K562 (cell line): ENCODE results near the gene TMEM120A. TPM values are rescaled to one million over a fixed set of nuclear protein-coding genes. Genes with fewer than 3 reads are reported as not detected.

Experiments used
- JUND ChIP-seq, 2 experiments: IDR thresholded peaks; 2 replicates in 1 of 2; 3 replicates in 1 of 2; pipeline ENCODE4 v1.6.1; 2011; ENCODE audit warnings: borderline replicate concordance in 2 of 2, low read depth in 2 of 2, low read length in 2 of 2, improper control_type of control experiment in 1 of 2, missing biosample characterization in 1 of 2, missing genetic modification characterization in 1 of 2, missing genetic modification reagents in 1 of 2
- PRDM10 ChIP-seq: fragments of 450-650 bp; IDR thresholded peaks from 2 replicates; pipeline ENCODE4 v1.6.1; 2018; ENCODE audit not compliant: partially characterized antibody
- TOE1 ChIP-seq, 2 experiments: fragments of 450-650 bp in 1 of 2; sonication (generic) in 1 of 2; formaldehyde crosslinking in 1 of 2; IDR thresholded peaks; 2 replicates each; pipeline versions ENCODE4 v1.7.1 to v1.8.0; 2016 to 2022; ENCODE audit warnings: borderline replicate concordance in 2 of 2, mild to moderate bottlenecking in 2 of 2, antibody characterized with exemption in 1 of 2, inconsistent platforms in 1 of 2, low read depth in 1 of 2, missing genetic modification reagents in 1 of 2, moderate library complexity in 1 of 2
- ZZZ3 ChIP-seq: fragments of 450-650 bp; IDR thresholded peaks from 2 replicates; pipeline ENCODE4 v1.6.1; 2016; ENCODE audit warnings: antibody characterized with exemption, mild to moderate bottlenecking, moderate library complexity
- polyA plus RNA-seq, 8 experiments: library from polyadenylated mRNA; depleted of rRNA in 4 of 8; stranded (reverse) in 5 of 8; unstranded in 3 of 8; fragments of >200 nt; fragmentation: Nextera tagmentation in 2 of 8; fragmentation: Illumina TruSeq in 1 of 8; extraction: Ambion mirVana in 2 of 8; extraction: Trizol in 1 of 8; gene quantifications; 2 replicates each; pipeline versions ENCODE4 v1.2.1 to v1.2.3, GENCODE V29; 2011 to 2014; ENCODE audit warnings: inconsistent platforms in 1 of 8, missing spikeins in 1 of 8
- total RNA-seq, 7 experiments: library from RNA; depleted of rRNA in 6 of 7; stranded (reverse); fragments of >200 nt in 6 of 7; fragmentation: Illumina TruSeq in 2 of 7; extraction: Trizol in 2 of 7; gene quantifications; 2 replicates each; pipeline versions ENCODE4 v1.2.1 to v1.2.3, GENCODE V29; 2011 to 2021; ENCODE audit warnings: low replicate concordance in 1 of 7
- TF ChIP-seq, protein P1 (sequence below): fragments of 450-650 bp; IDR thresholded peaks from 2 replicates; pipeline ENCODE4 v1.6.1; 2016; ENCODE audit warnings: low read depth, mild to moderate bottlenecking, moderate library complexity

Gene TMEM120A
- total and polyA plus RNA-seq, 9 of the 15 experiments (the other 6 are each of a cell fraction or from before 2014, with no cell fraction given) = 2.3 to 90.2 (median 22.9) TPM

DNA sequence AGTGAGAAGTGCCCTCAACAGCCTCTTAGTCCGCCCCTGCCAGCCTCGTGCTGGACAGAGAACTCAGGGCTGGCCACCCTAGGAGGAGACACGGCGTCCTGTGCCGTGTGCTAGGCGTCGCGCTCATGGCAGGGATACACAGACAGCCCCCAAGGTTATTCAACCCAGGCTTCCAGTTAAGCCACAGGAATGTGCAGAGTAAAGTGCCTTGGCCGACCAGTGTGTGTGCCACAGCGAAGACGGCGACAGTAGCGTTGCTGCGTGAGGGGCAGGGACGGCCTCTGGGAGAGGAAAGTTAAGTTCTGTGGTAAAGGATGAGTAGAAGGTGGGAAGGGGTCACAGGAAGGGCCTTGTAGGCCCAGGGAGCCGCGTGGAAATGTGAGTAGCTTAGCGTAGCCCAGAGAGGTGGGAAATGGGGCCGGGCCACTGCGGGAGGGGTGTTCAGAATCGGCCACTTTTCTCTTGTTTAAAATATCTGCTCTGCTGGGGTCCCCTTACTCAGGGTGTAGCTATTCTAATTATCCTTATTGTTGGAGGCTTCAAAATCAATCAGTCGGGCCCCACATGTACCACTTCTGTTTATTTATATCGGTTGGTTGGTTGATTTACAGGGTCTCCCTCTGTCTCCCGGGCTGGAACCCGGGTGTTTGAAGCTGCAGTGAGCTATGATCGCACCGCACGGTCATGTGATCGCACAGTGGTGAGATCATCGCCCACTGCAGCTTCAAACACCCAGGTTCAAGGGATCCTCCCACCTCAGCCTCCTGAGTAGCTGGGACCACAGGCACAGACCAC, 24.5 kb downstream of the TMEM120A start (continued):
- TF ChIP-seq JUND (IDR thresholded peaks at IDR 0.05; ENCODE audit: borderline replicate concordance, low read depth, low read length) (peak; percentile 79; the same call in 1 of the 2 replicates), JUND (tag; IDR thresholded peaks at IDR 0.05; ENCODE audit: borderline replicate concordance, low read depth, low read length) (peak; percentile 54; the same call in 1 of the 3 replicates), TOE1 (IDR thresholded peaks at IDR 0.05; ENCODE audit: borderline replicate concordance) (peak; percentile 55; the same call in 1 of the 2 replicates), TOE1 (CRISPR knock-in tag; IDR thresholded peaks at IDR 0.05; ENCODE audit: borderline replicate concordance, low read depth) (no peak), PRDM10 (peak; percentile 92), ZZZ3 (no peak)
- TF ChIP-seq, protein P1, sequence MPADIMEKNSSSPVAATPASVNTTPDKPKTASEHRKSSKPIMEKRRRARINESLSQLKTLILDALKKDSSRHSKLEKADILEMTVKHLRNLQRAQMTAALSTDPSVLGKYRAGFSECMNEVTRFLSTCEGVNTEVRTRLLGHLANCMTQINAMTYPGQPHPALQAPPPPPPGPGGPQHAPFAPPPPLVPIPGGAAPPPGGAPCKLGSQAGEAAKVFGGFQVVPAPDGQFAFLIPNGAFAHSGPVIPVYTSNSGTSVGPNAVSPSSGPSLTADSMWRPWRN = no peak
